Measurements from ENCODE around the gene NSMCE3. TPM values are rescaled to one million over a fixed set of nuclear protein-coding genes. Genes with fewer than 3 reads are reported as not detected.

The NSMCE3 gene
- total RNA-seq, 2 donors from 2014 or later, result 13.8 to 21.0 TPM

DNA sequence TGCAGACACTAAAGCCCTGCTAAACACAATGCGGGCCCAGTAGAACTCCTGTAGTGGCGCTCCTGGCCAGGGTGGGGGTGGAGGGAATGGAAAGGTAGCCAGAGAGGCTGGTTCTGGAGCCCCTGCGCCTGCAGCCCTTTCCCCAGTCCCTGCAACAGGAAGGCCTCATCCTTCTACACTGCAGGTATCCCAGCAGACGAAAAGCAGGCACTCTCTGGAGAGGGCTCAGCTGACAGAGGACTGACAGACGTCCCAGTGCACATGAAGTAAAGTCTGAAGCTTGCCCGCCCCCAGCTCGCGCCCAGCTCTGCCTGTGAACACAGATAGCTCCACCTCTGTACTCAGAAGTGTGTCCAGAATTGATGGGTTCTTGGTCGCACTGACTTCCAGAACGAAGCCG lies 46.0 kb downstream of the NSMCE3 start:
- intact Hi-C loops (cut with DNase I), result no loop called here
- Histone ChIP-seq H3K27me3 (replicated peaks; ENCODE audit: insufficient read depth) (no peaks in the 10 kb centered on the region), H3K27ac (no peak overlapping the region), H3K4me3 (no peak overlapping the region), H3K4me1 (replicated peaks) (no peaks in the 10 kb centered on the region), H3K9me3 (no peaks in the 10 kb centered on the region), H3K36me3 (no peaks in the 10 kb centered on the region)
- no peak for DNase-seq (ENCODE audit: low spot score)
- TF ChIP-seq, protein P1, sequence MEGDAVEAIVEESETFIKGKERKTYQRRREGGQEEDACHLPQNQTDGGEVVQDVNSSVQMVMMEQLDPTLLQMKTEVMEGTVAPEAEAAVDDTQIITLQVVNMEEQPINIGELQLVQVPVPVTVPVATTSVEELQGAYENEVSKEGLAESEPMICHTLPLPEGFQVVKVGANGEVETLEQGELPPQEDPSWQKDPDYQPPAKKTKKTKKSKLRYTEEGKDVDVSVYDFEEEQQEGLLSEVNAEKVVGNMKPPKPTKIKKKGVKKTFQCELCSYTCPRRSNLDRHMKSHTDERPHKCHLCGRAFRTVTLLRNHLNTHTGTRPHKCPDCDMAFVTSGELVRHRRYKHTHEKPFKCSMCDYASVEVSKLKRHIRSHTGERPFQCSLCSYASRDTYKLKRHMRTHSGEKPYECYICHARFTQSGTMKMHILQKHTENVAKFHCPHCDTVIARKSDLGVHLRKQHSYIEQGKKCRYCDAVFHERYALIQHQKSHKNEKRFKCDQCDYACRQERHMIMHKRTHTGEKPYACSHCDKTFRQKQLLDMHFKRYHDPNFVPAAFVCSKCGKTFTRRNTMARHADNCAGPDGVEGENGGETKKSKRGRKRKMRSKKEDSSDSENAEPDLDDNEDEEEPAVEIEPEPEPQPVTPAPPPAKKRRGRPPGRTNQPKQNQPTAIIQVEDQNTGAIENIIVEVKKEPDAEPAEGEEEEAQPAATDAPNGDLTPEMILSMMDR (IDR thresholded peaks at IDR 0.05), result no peak
- no peak for TF ChIP-seq POLR2A (IDR thresholded peaks at IDR 0.05)
- TF ChIP-seq POLR2AphosphoS5 (IDR thresholded peaks at IDR 0.05), result no peak
- WGBS, result 97% methylated on average over 11 of the region's 11 CpGs

DNA sequence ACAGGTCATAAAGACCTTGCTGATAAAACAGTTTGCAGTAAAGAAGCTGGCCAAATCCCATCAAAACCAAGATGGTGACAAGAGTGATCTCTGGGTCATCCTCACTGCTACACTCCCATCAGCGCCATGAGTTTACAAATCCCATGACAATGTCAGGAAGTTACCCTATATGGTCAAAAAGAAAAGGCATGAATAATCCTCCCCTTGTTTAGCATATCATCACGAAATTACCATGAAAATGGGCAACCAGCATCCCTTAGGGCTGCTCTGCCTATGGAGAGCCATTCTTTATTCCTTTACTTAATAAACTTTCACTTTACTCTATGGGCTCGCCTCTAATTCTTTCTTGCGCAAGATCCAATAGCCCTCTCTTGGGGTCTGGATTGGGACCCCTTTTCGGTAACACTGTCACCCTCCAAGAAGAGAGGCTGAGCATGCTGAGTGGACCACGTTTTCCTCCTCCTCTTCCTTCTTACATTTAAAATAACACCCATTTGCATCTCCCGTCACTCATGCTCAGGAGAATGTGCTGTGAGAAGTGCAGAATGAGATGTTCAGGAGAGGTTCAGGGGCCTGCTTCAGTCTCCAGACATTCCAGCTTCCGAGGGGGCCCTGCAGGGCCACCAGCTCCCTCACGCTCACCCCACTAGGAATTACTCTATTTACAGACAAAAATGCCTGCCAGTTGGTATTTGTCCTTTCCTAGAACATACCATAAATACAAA lies 47.3 kb downstream of the NSMCE3 start:
- Histone ChIP-seq H3K4me1 (replicated peaks) (no peaks in the 10 kb centered on the region), H3K27ac (no peak overlapping the region), H3K9me3 (no peaks in the 10 kb centered on the region), H3K4me3 (no peak overlapping the region), H3K27me3 (replicated peaks; ENCODE audit: insufficient read depth) (no peaks in the 10 kb centered on the region), H3K36me3 (no peaks in the 10 kb centered on the region)
- TF ChIP-seq, protein P1 (IDR thresholded peaks at IDR 0.05), result no peak
- TF ChIP-seq POLR2A (IDR thresholded peaks at IDR 0.05) (no peak), POLR2AphosphoS5 (IDR thresholded peaks at IDR 0.05) (no peak)
- intact Hi-C loops (cut with DNase I), result no loop called here
- no peak for DNase-seq (ENCODE audit: low spot score)
- 75% methylated on average over 9 of the region's 9 CpGs for WGBS

DNA sequence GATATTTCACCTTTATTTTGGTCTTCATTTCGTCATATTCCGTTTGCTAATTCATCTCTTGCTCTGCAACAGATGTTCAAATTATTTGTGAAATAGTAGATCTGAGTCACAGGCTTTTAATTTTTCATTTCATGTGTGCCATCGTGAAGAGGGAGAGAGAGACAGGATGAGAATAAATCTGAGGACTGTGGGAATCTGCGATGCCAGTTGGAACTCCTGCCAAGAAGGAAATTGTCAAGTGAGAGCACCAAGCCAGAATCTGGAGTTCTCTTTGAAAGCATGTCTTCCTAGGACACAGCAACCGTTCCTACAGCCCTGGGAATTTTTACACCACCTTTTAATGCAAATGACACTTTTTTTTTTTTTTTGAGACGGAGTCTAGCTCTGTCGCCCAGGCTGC lies 48.8 kb downstream of the NSMCE3 start:
- intact Hi-C loops (cut with DNase I), result no loop called here
- TF ChIP-seq POLR2AphosphoS5 (IDR thresholded peaks at IDR 0.05) (no peak), POLR2A (IDR thresholded peaks at IDR 0.05) (no peak)
- TF ChIP-seq, protein P1 (IDR thresholded peaks at IDR 0.05), result no peak
- H3K4me3 ChIP-seq, result no peak overlapping the region
- no peaks in the 10 kb centered on the region for H3K4me1 ChIP-seq (replicated peaks)
- no peak for DNase-seq (ENCODE audit: low spot score)
- no peaks in the 10 kb centered on the region for H3K9me3 ChIP-seq
- H3K27me3 ChIP-seq (replicated peaks; ENCODE audit: insufficient read depth), result no peaks in the 10 kb centered on the region
- 49% methylated on average over 7 of the region's 7 CpGs for WGBS
- H3K36me3 ChIP-seq, result no peaks in the 10 kb centered on the region
- H3K27ac ChIP-seq, result no peak overlapping the region

DNA sequence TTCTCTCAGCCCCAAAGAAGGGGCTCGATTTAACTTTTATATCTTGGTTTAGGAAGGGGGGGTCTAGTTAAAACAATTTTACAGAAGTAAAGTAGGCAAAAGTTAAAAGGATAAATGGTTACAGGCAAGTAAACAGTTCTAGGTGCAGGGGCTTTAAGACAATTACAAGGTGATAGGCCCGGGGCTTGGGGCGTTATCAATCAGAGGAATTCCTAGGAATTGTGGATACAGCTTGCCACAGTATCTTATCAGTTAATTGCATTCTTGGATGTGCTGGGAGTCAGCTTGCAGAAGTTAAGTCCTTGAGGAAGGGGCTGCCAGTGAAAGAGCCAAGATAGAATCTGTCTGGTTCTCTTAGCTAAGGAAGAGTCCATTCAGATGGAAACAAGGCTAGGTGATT lies 52.7 kb downstream of the NSMCE3 start:
- WGBS, result 40% methylated on average over 3 of the region's 3 CpGs
- Histone ChIP-seq H3K4me1 (replicated peaks) (no peaks in the 10 kb centered on the region), H3K27ac (no peak overlapping the region), H3K27me3 (replicated peaks; ENCODE audit: insufficient read depth) (no peaks in the 10 kb centered on the region), H3K36me3 (no peaks in the 10 kb centered on the region), H3K4me3 (no peak overlapping the region), H3K9me3 (no peaks in the 10 kb centered on the region)
- intact Hi-C loops (cut with DNase I), result no loop called here
- no peak for DNase-seq (ENCODE audit: low spot score)
- TF ChIP-seq POLR2AphosphoS5 (IDR thresholded peaks at IDR 0.05) (no peak), POLR2A (IDR thresholded peaks at IDR 0.05) (no peak)
- TF ChIP-seq, protein P1 (IDR thresholded peaks at IDR 0.05), result no peak

Small RNA genes within 50 kb of the gene (small RNA-seq; reads per million reads assigned to genes)
- gene RF00201, result 0 reads per million in 2 donors
